ENCODE results near the gene TENM4.
A peak's percentile ranks its signal among the peaks of the same experiment; 100 is the strongest.
"Not testable (repeated sequence)": the region's sequence is repeated elsewhere in the genome, so short reads cannot be mapped to it uniquely, and the experiment has no call there.

TENM4 gene

DNA sequence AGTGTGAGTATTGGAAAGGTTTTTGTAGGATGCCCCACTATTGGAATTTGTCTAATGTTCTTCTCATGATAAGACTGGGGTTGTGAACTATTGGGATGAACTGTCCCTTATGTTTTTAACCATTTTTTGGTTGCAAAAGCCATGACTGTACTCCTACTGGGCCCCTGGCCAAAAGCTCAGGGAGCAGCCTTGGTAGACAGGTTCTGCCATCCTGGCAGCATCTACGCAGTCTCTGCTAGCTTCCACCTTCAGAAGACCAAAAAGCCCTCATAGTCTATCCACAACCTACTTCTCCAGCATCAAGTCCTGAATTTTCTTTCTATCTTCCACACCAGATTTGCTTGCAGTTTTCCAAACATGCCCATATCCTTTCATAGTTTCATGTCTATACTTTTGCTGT is 211.8 kb downstream of the TENM4 start:
- no peak overlapping the region for H3K27ac Mint-ChIP-seq
- peaks cover 5% of the 10 kb centered on the region for H3K36me3 Mint-ChIP-seq (ENCODE audit: low read depth)
- H3K27me3 Mint-ChIP-seq (ENCODE audit: low read depth, poor library complexity), result no peaks in the 10 kb centered on the region
- TF ChIP-seq, protein P1, sequence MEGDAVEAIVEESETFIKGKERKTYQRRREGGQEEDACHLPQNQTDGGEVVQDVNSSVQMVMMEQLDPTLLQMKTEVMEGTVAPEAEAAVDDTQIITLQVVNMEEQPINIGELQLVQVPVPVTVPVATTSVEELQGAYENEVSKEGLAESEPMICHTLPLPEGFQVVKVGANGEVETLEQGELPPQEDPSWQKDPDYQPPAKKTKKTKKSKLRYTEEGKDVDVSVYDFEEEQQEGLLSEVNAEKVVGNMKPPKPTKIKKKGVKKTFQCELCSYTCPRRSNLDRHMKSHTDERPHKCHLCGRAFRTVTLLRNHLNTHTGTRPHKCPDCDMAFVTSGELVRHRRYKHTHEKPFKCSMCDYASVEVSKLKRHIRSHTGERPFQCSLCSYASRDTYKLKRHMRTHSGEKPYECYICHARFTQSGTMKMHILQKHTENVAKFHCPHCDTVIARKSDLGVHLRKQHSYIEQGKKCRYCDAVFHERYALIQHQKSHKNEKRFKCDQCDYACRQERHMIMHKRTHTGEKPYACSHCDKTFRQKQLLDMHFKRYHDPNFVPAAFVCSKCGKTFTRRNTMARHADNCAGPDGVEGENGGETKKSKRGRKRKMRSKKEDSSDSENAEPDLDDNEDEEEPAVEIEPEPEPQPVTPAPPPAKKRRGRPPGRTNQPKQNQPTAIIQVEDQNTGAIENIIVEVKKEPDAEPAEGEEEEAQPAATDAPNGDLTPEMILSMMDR (IDR thresholded peaks at IDR 0.05), result no peak
- peaks cover 32% of the 10 kb centered on the region for H3K4me1 Mint-ChIP-seq
- H3K9me3 Mint-ChIP-seq, result no peaks in the 10 kb centered on the region
- no peak overlapping the region for H3K4me3 Mint-ChIP-seq
- no peak for DNase-seq

DNA sequence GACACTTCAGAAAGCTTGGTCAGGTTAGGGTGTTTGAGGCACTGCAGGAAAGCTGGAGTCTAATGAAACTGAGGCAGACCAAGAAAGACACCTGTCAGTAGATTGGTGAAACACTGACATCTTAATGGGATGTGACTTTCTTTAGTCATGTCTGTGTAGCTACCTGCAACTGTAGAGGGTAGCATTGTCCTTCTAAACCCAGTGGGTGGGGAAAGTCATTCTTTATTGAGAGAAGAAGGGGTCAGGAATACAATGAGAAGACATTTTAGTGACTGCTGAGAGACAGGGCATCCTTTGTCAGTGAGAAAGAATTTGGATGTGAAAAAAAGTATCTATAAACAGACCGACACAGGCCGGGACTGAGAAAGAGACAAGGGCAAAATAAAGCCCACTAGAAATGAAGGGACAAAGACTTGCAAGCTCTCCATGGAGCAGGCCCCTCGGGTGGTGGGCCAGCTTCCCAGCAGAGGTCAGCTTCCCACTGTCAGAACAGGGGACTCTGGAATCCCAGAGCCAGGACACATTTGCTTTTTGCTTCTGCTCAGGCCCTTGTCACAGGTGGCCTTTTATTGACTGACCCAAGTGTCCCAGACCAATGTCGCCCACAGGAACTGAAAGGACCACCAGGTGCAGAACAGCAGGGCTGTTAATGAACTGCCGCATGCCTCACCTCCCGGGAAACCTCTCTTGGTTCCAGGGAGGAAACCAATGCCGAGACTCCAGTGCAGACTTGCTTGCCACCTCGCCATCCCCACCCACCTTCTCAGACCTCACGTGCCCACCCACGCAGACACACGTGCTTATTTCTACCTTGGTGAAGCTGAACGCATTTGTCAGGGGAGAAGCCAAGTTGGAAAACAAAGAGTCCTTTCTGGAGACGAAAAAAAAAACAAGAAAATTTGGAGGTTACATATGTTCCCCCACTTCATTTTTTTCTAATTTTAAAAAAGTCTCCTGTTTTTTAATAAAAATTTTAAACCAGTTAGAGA is 212.8 kb downstream of the TENM4 start:
- peaks cover 12% of the 10 kb centered on the region for H3K36me3 Mint-ChIP-seq (ENCODE audit: low read depth)
- DNase-seq, result no peak
- H3K9me3 Mint-ChIP-seq, result peaks cover 4% of the 10 kb centered on the region
- TF ChIP-seq, protein P1 (IDR thresholded peaks at IDR 0.05), result no peak
- no peak overlapping the region for H3K4me3 Mint-ChIP-seq
- peaks cover 32% of the 10 kb centered on the region for H3K4me1 Mint-ChIP-seq
- no peak overlapping the region for H3K27ac Mint-ChIP-seq
- H3K27me3 Mint-ChIP-seq (ENCODE audit: low read depth, poor library complexity), result no peaks in the 10 kb centered on the region

DNA sequence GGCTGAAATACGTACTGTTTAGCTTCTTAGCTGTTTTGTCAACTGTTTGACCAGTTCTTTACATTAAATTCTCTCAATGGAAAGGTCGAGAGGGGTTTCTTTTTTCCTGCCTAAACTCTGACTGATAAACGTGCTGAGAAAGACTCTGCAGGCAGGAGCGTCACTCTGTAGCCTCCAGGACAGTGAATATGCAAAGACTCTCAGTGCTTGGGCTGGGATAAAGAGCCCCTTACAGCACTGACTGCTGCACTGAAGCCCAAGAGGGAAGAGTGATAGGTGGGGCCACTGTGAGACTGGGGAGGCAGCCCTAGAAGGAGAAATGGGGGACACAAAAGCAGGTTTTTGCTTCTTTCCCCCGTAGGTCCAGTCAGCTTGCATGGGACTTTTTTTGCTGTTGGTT is 213.5 kb downstream of the TENM4 start:
- no peak for DNase-seq
- no peak overlapping the region for H3K4me3 Mint-ChIP-seq
- H3K27me3 Mint-ChIP-seq (ENCODE audit: low read depth, poor library complexity), result no peaks in the 10 kb centered on the region
- H3K9me3 Mint-ChIP-seq, result peaks cover 10% of the 10 kb centered on the region
- H3K27ac Mint-ChIP-seq, result peak overlapping the region; percentile 0
- peaks cover 19% of the 10 kb centered on the region for H3K36me3 Mint-ChIP-seq (ENCODE audit: low read depth)
- TF ChIP-seq, protein P1 (IDR thresholded peaks at IDR 0.05), result no peak
- H3K4me1 Mint-ChIP-seq, result peaks cover 32% of the 10 kb centered on the region

DNA sequence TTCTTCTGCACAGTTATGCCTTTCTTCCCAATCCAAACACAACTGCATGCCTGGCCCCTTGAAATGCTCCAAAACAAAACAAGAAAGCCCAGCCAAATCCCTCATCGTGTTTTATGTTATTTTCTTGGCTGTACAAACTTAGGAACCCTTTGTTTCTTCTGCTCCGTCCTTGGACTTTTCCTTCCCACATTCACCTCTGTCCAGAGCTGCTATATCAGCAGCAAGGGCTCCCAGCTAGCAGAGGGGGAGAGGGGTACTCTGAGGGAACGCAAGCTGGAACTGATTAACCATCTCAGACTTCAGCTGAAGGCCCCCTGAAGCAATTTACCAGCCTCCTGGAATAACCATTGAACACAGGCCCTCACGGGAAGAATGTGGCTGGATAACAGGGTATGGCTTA is 214.7 kb downstream of the TENM4 start:
- Mint-ChIP-seq H3K36me3 (ENCODE audit: low read depth) (peaks cover 31% of the 10 kb centered on the region), H3K27me3 (ENCODE audit: low read depth, poor library complexity) (no peaks in the 10 kb centered on the region), H3K4me1 (peaks cover 32% of the 10 kb centered on the region), H3K4me3 (no peak overlapping the region), H3K27ac (no peak overlapping the region), H3K9me3 (peaks cover 15% of the 10 kb centered on the region)
- no peak for DNase-seq
- TF ChIP-seq, protein P1 (IDR thresholded peaks at IDR 0.05), result no peak

DNA sequence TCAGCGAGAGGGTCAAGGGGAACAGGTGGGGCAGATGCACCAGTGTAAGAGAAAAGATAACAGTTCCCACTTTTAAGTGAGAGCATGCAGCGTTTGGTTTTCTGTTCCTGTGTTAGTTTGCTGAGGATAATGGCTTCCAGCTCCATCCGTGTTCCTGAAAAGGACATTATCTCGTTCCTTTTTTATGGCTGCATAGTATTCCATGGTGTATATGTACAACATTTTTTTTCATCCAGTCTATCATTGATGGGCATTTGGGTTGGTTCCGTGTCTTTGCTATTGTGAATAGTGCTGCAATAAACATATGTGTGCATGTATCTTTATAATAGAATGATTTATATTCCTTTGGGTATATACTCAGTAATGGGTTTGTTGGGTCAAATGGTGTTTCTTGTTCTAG is 218.7 kb downstream of the TENM4 start:
- Mint-ChIP-seq H3K36me3 (ENCODE audit: low read depth) (peaks cover 31% of the 10 kb centered on the region), H3K9me3 (peaks cover 15% of the 10 kb centered on the region), H3K4me1 (peaks cover 20% of the 10 kb centered on the region)
- not testable (repeated sequence) for H3K4me3 Mint-ChIP-seq; H3K27ac Mint-ChIP-seq; DNase-seq; H3K27me3 Mint-ChIP-seq (ENCODE audit: low read depth, poor library complexity)

DNA sequence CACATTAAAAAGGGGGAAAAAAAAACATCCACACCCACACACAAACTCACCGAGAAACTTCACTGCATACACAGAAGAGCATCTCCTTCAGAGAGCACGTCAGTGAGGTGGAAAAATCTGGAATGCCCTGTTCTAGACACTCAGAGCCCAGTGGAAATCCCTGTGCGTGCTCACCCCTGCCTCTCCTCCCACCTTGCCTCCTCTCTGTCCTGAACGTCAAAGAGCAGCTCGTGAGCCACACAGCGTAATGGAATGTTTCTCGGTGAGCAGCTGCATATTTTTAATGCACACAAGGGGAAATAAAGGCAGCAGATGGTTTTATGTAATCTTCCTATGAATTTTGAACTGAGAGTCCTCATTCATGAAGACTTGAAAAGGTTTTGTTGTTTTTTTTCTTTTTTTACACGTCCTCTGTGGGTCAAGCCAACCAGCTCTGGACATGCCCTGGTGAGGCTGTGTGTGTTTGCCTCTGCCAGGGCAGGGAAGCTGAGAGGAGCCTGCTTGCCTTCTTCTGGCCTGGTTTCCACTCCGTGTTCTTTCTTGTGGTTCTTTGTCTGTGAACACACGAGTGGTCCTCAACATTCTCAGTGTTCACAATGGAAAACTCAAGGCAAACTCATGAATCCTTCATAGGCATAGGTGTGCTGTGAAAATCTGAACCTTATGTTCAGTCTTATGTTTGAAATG is 219.2 kb downstream of the TENM4 start:
- TF ChIP-seq, protein P1 (IDR thresholded peaks at IDR 0.05), result no peak
- H3K4me1 Mint-ChIP-seq, result peaks cover 14% of the 10 kb centered on the region
- H3K36me3 Mint-ChIP-seq (ENCODE audit: low read depth), result peaks cover 33% of the 10 kb centered on the region
- peak overlapping the region; percentile 36 for H3K27ac Mint-ChIP-seq
- no peak for DNase-seq
- peaks cover 15% of the 10 kb centered on the region for H3K9me3 Mint-ChIP-seq
- no peaks in the 10 kb centered on the region for H3K27me3 Mint-ChIP-seq (ENCODE audit: low read depth, poor library complexity)
- no peak overlapping the region for H3K4me3 Mint-ChIP-seq

Data from nephron progenitor cell (in vitro differentiated cells).